GM19240 (cell line): ENCODE data around the gene DUS1L.
"Not testable (repeated sequence)": the region's sequence is repeated elsewhere in the genome, so short reads cannot be mapped to it uniquely, and the experiment has no call there.

ENCODE experiments used
- DNase-seq: peaks from one replicate; pipeline ENCODE4 v3.0.0; 2011; ENCODE audit warnings: low spot score; ENCODE audit not compliant: insufficient read length

Gene DUS1L

GRCh38 chr17:82041144-82041814, 24.3 kb downstream of the DUS1L start:
- DNase-seq = no peak

GRCh38 chr17:82039695-82040299, 25.8 kb downstream of the DUS1L start:
- no peak for DNase-seq

DNA sequence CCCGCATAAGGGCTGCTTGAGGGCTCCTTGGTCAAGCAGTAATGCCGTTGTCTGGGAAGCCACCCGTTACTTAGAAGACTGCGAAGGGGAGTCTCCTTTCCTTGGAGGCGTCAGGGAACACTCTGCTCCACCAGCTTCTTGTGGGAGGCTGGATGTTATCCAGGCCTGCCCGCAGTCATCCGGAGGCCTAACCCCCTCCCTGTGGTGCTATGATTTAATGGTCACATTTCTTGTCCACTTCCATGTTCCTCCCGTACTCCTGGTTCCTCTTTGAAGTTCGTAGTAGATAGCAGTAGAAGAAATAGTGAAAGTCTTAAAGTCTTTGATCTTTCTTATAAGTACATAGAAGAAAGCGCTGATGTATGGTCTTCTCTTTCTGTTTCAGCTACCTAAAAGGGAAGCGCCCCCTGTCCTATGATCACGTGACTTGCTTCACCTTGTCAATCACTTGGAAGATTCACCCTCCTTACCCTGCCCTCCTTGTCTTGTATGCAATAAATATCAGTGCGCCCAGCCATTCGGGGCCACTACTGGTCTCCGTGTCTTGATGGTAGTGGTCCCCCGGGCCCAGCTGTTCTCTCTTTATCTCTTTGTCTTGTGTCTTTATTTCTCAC, 26.7 kb downstream of the DUS1L start:
- DNase-seq = not testable (repeated sequence)

DNA sequence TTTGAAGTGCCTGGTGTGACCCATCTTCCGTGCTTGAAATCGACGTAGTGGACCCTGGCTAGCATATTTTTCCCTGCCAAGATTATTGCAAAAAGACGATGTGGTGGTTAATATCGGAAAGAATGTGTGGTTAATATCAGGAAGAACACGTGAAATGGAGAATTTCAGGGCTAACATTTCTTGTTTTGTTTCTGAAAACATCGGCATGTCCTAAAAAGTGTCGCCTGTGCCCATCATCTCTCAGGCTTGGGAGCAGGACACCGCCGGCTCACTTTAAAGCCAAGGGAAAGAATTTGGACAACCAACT, 27.8 kb downstream of the DUS1L start:
- no peak for DNase-seq

DNA sequence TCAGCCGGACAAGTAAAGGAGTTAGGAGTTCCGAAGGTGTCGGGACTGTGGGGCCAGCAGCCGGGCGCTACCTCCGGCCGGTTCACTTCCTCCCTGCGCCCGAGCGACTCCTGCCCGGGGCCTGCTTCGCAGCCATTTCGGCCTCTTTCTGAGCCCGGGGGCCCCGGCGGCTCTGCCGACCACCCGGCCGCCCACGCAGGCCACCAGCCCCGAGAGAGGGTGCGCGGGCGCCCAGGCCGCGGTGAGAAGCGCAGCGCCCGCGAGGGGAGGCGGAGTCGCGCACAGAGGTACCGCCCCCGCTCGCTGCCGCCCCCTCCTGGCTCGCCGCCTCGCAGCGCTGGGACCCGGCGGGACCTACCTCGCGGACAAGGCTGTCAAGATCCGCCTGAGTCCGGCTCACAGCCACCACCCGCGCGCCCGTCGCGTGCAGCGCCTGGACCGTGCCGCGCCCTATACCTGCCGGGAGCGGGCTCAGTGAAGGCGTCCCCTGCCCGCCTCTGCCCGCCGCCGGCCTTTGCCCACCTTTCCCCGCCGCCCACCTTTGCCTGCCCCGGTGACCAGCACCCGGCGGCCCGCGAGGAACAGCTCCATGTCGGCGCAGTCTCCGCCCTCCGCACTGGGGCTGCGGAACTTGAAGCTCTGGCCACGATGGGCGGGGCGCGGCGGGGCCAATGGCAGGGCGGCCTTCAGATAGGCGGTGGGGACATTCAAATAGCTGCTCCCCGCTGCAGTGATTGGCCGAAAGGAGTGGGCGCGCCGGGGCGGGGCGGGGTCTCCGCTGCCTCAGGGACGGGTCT, 28.3 kb downstream of the DUS1L start, which contains the start of gene DCXR:
Gene DCXR, minus strand, starts transcription at position 606 of the 797 bp plus-strand sequence. Its CDS starts 15 bp downstream, at position 591.
- DNase-seq = peak; percentile 99

DNA sequence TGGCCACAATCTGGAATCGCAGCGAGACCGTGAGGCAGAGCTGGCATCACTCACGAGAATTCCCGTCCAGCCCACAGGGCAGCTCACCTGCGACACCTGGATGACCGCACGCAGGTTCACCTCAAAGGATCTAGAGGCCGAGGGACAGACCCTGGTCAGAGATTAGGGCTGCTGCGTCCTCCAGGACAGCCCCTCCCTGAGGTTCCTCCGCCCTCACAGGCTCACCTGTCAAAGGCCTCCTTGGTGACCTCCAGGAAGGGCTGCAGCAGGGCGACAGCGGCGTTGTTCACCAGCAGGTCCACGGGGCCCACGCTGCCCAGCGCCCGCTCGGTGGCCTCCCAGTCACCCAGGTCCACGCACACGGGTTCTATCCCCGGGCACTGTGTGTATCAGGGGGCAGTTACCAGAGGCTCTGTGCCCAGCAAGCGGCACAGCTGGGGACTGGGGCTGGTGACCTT, 28.9 kb downstream of the DUS1L start:
- DNase-seq = no peak

GRCh38 chr17:82035956-82036633, 29.5 kb downstream of the DUS1L start:
- no peak for DNase-seq

GRCh38 chr17:82035488-82035887, 30.1 kb downstream of the DUS1L start:
- no peak for DNase-seq

DNA sequence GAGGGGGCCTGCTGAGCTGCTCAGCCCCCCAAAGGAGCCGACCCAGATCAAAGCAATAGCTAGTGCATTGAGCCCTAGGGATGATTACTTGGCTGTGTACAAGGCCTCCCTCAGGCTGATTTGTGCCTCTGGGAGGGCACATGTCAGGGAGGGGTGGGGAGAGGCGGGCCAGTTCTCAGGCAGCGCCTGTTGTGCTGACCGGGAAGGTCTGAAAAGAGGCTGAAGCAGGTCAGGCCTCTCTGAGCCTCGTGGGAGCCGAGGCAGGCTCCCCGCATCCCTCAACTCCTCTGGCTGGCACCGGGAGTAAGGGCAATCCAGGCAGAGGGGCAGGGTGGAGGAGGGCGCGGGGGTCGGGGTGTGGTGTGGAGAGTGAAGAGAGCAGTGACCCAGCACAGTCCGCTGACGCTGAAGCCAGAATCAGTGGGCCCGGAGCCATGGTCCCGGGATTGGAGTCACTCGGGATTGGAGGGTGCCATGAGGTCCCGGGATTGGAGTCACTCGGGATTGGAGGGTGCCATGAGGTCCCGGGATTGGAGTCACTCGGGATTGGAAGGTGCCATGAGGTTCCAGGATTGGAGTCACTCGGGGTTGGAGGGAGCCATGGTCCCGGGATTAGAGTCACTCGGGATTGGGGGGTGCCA, 31.1 kb downstream of the DUS1L start:
- no peak for DNase-seq

- DNase-seq = no peak
These were observed 32.1 kb downstream of the DUS1L start for GRCh38 chr17:82033359-82034085.

DNA sequence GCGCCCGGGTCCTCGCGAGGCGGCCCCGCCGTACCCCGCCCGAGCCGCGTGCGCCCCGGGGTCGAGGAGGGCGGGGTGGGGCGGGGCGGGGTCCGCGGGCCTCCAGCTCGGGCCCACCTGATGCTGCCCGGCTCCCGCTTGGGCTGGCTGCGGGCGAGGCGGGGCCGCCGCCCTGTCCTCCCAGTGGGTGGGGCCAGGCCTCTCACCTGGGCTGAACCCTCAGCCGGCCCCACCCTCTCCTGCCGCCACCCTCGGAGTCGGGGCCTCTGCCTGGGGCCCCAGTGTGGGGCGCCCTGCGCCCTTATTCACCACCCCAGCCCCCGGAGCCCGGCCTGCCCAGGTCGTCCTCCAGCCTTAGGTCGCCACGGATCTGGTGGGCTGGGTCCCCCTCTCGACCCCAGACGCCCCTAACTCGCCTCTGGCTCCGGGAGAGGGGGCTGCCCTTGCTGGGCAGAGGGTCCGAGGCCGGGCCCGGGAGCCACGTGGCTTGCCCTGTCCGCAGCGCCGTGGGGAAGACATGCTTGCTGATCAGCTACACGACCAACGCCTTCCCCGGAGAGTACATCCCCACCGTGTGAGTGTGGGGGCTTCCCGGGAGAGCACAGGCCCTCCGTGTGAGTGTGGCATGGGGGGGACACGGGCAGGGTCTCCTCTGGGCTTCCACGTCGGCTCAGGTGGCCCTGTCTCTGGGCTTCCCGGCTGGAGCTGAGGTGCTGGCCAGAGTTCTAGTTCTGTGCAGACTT, 33.5 kb downstream of the DUS1L start:
- DNase-seq = no peak

DNA sequence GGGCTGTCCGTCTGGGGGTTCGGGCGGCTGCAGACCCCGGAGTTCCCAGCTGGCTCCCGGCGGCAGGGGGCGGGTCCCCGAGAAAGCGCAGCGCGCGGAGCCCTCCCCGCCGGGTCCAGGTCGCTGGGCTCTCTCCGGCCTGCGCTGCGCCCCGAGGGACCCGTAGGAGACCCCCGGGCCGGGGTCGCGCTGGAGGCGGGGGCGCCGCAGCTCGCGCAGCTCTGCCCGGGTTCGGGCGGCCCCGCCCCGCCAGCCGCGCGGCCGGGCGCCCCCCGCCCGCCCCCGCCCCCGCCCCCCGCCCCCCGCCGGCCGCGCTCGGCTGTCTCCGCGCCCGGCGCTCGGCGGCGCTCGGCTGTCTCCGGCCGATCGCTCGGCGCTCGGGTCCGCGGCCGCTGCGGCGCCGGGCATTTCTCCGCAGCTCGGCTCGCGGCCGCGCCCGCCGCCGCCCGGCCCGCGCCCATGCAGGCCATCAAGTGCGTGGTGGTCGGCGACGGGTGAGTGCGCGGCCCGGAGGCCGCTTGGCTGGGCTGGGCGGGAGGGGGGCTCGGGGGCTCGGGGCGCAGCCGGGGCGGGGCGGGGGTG, 34.2 kb downstream of the DUS1L start, which contains the start of gene RAC3:
Gene RAC3, plus strand, starts transcription at position 376 of the 582 bp plus-strand sequence. Its CDS starts 84 bp downstream, at position 460.
- DNase-seq = no peak

- peak; percentile 68 for DNase-seq
These were observed 34.9 kb downstream of the DUS1L start for GRCh38 chr17:82030470-82031302.

- DNase-seq = no peak
These were observed 35.6 kb downstream of the DUS1L start for GRCh38 chr17:82029990-82030469.

GRCh38 chr17:82029391-82029790, 36.2 kb downstream of the DUS1L start:
- DNase-seq = no peak

DNA sequence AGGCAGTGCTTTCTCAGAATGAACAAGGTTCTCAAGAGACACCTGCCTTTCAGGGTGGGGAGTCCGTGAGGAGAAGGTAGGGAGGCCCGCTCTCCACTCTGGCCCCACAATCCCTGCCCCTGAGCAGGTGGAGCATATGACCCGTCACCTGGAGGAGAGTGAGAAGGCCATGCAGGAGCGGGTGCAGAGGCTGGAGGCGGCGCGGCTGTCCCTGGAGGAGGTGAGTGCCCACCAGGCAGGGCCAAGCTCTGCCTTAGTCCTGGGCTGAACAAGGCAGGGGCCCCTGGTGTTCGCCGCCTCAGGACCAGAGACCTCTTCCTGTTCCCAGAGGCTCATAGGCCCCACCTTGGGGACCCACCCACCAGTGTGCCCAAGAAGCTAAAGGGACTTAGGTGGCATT, 36.6 kb downstream of the DUS1L start:
- no peak for DNase-seq

DNA sequence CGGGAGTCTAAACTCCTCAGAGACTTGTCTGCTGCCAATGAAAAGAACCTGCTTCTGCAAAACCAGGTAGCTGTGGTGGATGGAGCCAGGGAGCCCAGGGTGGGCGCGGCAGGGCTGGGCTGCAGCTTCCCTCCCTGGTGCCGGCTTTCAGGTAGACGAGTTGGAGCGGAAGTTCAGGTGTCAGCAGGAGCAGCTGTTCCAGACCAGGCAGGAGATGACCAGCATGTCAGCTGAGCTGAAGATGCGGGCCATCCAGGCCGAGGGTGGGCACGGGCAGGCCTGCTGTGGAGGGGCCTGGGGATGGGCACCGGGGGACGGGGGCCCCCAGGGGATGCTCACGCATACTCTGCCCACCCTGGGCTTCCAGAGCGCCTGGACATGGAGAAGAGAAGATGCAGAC, 37.4 kb downstream of the DUS1L start:
- no peak for DNase-seq
